C4-2B (cell line): ENCODE data around the gene SEMA3C.

Source experiments
- CTCF ChIP-seq: fragments of 450-650 bp; conservative IDR thresholded peaks from 2 replicates; pipeline ENCODE4 v1.5.1; 2017; ENCODE audit warnings: mild to moderate bottlenecking
- ZFX ChIP-seq: fragments of 450-650 bp; IDR thresholded peaks from 2 replicates; pipeline ENCODE4 v1.6.1; 2017

DNA sequence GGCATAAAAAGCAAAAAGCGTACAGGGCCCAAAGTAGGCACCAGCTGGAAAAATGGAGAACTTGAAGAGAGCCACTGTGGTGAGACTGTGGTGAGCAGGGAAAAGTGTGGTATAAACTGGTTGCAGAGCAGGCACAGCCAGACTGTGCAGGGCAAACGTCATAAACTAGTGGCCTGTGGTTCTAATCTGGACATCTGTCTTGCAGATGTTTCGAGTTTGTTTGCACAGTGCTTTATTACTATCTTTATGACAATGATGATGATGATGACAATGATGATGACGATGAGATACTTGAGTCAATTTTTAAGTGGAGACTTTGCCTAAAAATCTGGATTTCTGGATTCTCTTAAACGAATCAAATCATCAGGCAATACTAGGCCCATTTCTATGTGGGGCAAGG, 45.7 kb downstream of the SEMA3C start:
- TF ChIP-seq CTCF (no peak), ZFX (no peak)
